ENCODE results near the gene GPR15. TPM values are rescaled to one million over a fixed set of nuclear protein-coding genes. Genes with fewer than 3 reads are reported as not detected.

GPR15 gene
- total RNA-seq, 1 experiment from 2014 or later: not detected

DNA sequence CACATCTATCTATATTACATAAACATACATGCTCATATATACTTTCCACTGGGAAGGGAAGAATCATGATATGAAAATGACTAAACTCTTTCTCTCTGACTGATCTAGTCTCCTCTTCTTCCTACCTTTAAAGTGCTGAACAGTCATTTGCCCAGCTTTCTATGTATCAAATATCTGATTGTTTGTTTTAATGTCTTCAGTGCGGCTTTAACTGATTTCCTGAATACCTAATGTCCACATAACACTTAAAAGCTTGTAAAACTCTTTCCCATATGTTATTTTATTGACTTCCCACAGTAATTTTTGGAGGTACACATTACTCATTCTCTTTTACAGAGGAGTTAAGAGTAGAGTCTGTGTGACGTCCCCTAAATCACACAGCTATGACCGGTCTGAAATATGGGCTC, 33.5 kb downstream of the GPR15 start:
- H3K27me3 ChIP-seq: no peaks in the 10 kb centered on the region
- no peak for DNase-seq
- H3K4me3 ChIP-seq: no peak overlapping the region
- H3K36me3 ChIP-seq: no peaks in the 10 kb centered on the region
- H3K9me3 ChIP-seq: no peaks in the 10 kb centered on the region

DNA sequence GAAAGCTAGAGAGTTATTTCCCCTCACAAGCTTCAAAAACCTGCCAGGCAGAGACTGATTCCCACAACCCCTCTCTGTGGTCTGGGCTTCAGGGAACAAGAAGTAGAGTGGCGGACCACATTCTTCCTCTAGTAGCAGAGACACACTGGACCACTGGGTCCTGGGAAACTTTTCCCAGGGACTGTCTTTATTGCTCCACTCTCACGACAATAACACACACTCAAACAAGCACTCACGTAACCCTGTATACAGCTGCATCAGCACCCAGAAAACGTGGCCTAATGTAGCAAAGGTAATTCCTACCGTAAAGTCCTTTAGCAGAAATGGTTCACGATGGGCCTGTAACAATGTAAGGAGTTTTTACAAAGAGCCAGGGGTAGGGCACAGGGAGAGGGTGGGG, 34.1 kb downstream of the GPR15 start:
- DNase-seq: no peak
- Histone ChIP-seq H3K27me3 (no peaks in the 10 kb centered on the region), H3K9me3 (no peaks in the 10 kb centered on the region), H3K36me3 (no peaks in the 10 kb centered on the region), H3K4me3 (no peak overlapping the region)

DNA sequence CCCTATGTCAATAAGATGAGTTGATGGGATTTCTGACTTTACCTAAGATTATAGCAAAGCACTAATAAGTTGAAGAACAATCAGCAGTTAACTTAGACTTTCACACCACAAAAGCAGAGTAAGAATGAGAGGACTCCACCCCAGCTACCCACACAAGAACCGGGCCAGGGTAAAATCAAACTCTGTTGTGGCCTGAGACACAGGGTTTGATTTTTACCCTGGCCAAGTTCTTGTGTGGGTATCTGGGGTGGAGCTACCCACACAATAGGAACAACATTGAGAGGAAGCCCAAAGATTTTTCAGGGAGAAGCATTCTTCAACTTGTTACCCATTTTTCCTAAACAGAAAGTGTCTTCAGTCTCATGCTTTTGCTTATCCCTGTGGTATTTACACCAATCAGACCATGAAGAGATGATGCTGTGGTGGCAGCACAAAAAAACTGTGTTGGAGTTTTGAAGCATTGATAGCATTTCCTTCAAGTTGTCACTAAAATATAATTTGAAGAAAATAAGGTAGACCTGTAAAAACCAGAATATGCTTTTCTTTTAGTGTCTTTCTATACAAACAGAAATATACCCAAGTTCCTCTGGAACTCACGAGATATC, 36.0 kb downstream of the GPR15 start:
- DNase-seq: no peak
- H3K4me3 ChIP-seq: no peak overlapping the region
- no peaks in the 10 kb centered on the region for H3K9me3 ChIP-seq
- no peaks in the 10 kb centered on the region for H3K36me3 ChIP-seq
- H3K27me3 ChIP-seq: no peaks in the 10 kb centered on the region

DNA sequence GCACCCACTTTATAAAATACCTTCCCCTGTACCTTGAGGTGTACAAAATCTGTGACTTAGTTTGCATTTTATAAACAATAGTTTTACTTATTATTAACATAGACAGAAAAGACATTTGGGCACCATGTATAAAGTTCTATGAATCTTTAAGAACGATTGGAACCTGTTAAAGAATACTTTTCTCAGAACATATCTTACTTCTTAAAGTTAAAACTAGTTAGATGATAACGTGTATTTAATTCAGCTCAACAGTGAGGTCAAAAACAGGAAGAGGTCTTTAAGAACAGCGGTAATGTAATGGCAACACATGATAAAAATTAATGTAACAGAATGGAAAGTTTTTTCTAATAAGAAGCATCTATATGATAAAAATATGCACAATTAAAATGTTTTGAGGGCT, 36.6 kb downstream of the GPR15 start:
- no peaks in the 10 kb centered on the region for H3K36me3 ChIP-seq
- H3K4me3 ChIP-seq: no peak overlapping the region
- H3K9me3 ChIP-seq: no peaks in the 10 kb centered on the region
- no peak for DNase-seq
- H3K27me3 ChIP-seq: no peaks in the 10 kb centered on the region

DNA sequence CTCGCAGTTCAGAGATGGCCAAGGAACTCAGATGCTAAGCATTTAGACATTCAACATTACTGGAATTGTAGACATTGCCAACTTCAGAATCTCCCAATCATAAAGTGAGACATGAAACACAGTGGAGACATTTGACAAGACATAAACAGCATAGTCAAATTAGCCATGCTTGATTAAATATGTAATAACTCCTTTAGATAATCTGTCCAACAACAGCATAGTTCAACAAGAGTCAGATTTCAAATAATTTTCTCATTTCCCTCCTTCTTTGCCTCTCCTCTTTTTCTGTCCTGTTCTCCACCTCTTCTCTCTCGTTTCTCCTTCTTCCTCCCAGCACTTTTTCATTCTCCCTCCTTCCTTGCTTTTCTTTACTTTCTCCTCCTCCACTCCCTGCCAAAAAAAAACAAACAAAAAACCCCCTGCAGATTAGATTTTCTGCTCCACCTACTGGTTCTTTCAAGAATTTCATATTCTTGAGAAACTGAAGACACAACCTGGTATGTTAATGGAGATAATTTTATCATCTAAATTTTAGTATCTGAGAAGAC, 41.5 kb downstream of the GPR15 start:
- DNase-seq: no peak
- no peak overlapping the region for H3K4me3 ChIP-seq
- no peaks in the 10 kb centered on the region for H3K27me3 ChIP-seq
- peaks cover 7% of the 10 kb centered on the region for H3K36me3 ChIP-seq
- H3K9me3 ChIP-seq: no peaks in the 10 kb centered on the region

DNA sequence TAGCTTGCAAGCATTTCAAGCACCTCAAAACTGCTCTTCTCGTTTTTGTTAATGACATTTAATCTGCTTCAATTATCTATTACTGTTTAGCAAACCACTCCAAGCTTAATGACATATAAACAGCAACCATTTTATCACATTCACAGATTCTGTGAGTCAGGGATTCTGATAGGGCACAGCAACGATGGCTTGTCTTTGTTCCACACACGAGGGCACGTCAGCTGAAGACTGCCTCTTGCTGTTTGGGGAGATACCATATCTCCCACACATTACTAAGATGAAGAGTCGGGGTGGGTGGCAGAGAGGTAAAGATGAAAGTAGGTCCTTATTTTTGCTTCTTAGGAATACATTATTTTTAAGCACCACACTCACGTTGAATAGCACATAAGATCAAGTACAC, 42.4 kb downstream of the GPR15 start:
- no peaks in the 10 kb centered on the region for H3K9me3 ChIP-seq
- peaks cover 12% of the 10 kb centered on the region for H3K36me3 ChIP-seq
- H3K4me3 ChIP-seq: no peak overlapping the region
- DNase-seq: no peak
- H3K27me3 ChIP-seq: no peaks in the 10 kb centered on the region

DNA sequence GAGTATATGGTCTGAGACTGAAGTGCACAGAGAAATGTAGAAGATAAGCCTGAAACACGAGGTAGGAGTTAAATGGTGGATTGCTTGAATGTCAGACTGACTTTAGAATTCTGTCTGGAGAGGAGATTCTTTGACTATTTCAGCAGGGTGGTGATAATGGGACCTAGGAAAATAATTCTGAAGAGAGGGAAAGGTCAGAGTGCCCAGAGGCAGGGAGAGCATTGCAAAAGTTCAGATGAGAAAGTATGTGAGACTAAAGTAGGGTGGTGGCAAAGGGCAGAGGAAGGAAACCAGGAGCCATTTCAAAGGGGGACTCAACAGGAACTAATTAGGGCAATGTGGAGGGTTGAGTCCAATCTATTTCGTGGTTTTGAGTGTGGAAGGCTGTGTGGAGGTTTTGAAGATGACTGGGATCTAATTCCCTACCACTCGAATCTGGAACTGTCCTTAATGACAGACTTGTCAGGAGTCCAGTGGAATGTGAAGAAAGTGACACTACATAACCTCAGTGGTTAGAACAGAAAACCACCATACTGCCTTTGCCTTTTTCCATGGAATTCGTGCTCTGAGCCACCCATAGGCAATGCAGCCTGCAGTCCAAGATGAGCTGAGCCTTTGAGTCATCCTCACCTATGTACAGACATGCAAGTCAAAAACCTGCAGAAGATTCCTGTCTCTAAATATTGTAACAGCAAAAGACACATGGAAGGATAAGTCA, 45.6 kb downstream of the GPR15 start:
- DNase-seq: no peak
- Histone ChIP-seq H3K27me3 (no peaks in the 10 kb centered on the region), H3K4me3 (no peak overlapping the region), H3K36me3 (peaks cover 37% of the 10 kb centered on the region), H3K9me3 (no peaks in the 10 kb centered on the region)

DNA sequence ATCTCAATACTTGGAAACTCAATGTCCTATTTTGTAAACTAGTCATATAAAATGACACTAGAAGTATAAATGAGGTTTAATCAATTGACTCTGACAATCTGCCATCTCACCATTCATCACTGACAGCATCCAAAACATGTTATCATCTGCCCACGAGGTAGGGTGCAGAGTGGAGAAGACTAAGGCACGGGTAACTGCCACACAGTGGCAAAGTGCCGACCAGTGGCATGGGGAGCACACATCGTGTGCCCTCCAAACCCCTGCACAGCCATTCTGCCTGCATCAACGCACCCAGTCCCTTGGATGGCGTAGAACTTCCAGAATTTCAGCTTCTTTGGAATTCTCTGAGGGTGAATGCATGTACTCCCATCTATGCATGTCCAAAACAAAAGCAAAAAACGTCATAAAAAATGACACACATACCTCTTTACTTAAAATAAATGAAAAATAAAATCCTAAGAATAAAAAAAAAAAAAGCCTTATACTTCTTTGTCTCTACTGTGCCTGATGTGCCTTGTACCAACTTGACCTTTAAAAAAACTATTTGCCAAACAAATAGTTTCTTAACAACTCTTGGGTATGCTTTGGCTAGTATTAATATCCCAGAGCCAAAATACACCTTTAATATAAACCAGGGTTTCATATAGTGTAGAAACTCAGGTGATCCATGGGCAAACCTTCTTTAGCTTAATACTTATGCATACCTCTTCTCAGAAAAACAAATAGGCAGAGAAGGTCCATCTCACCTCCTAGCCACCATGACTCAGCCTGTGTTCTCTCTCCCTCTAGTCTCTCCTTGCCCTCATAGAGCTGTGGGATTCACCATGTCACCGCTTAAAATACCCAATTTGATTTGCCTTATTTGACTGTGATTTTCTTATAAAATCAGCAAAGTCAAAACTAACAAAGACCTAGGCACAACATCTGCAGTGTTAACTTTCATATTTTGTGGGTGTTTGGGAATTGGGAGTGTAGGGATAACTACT, 48.9 kb downstream of the GPR15 start:
- peaks cover 51% of the 10 kb centered on the region for H3K36me3 ChIP-seq
- no peak overlapping the region for H3K4me3 ChIP-seq
- DNase-seq: no peak
- H3K9me3 ChIP-seq: no peaks in the 10 kb centered on the region
- H3K27me3 ChIP-seq: no peaks in the 10 kb centered on the region

DNA sequence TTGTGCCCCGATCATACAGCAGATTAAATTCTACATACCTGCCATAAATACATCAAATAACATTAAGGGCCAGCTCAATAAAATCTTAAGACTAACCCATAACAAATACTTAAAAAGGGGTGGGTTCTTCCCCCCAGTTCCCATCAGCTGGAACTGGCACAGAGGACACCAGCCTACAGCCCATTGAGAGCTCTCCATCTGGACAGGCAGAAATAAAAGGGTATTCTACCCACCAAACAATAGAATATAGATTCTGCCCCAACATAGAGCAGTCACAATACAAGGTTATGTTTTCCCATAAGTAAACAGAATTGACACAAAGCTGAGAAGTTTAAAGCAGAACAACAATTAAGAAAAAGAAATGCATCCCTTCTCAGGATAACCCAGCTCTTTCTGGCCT, 49.7 kb downstream of the GPR15 start:
- no peaks in the 10 kb centered on the region for H3K27me3 ChIP-seq
- H3K36me3 ChIP-seq: peaks cover 57% of the 10 kb centered on the region
- H3K9me3 ChIP-seq: no peaks in the 10 kb centered on the region
- H3K4me3 ChIP-seq: no peak overlapping the region
- DNase-seq: no peak

DNA sequence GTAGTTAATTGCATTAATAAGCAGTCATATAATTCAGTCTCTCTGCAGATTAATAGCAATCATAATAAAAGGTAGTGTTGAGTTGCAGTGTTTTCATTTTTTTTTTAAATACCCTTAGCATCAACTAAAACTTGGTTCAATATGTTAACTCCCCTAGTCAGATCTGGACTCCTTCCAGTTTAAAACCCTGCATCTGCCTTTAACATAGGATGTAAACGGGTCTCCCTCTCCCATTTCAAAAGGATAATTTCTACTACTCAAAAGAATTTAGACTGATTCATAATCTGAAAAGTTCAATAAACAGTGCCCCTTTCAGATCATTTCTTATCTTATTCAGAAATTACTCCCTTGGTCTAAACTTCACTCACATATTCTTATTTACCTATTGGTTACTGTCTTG, 50.3 kb downstream of the GPR15 start:
- DNase-seq: no peak
- Histone ChIP-seq H3K27me3 (no peaks in the 10 kb centered on the region), H3K36me3 (peaks cover 63% of the 10 kb centered on the region), H3K4me3 (no peak overlapping the region), H3K9me3 (no peaks in the 10 kb centered on the region)

DNA sequence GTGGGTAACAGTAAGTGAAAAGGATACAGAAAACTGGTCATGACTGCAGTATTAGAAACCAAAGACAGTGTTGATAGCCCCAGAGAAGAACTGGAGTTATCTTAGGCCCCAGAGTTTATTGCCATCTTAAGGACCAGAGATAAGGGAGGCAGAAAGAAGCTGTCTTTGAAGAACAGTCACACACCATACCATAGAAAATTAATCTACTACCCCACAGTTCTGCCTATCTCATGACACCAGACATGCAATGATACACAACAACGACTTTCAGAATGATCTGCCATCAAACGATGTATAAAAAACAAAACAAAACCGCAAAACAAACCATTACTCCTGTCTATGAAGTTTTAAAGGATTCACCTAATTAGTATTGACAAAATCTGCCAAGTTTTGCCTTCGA, 52.0 kb downstream of the GPR15 start:
- DNase-seq: no peak
- H3K9me3 ChIP-seq: no peaks in the 10 kb centered on the region
- H3K27me3 ChIP-seq: no peaks in the 10 kb centered on the region
- H3K36me3 ChIP-seq: peaks cover 62% of the 10 kb centered on the region
- no peak overlapping the region for H3K4me3 ChIP-seq

Other genes starting within 250 kb of the GPR15 start
- gene OR5H2, start 249.5 kb upstream of the GPR15 start, total RNA-seq (2014; rRNA removed; shearing (Covaris generic); ENCODE audit: low replicate concordance): not detected in 2 replicates
- gene OR5K4, start 178.1 kb upstream of the GPR15 start, total RNA-seq (2014; rRNA removed; shearing (Covaris generic); ENCODE audit: low replicate concordance): not detected in 2 replicates
- not detected in 2 replicates for gene OR5K3, start 141.3 kb upstream of the GPR15 start, total RNA-seq (2014; rRNA removed; shearing (Covaris generic); ENCODE audit: low replicate concordance)
- gene OR5K1, start 68.8 kb upstream of the GPR15 start, total RNA-seq (2014; rRNA removed; shearing (Covaris generic); ENCODE audit: low replicate concordance): not detected in 2 replicates
- gene OR5K2, start 34.3 kb upstream of the GPR15 start, total RNA-seq (2014; rRNA removed; shearing (Covaris generic); ENCODE audit: low replicate concordance): not detected in 2 replicates
- 53.0 and 105 TPM in 2 replicates for gene CLDND1, start 9.1 kb upstream of the GPR15 start, total RNA-seq (2014; rRNA removed; shearing (Covaris generic); ENCODE audit: low replicate concordance)
- gene CPOX, start 61.6 kb downstream of the GPR15 start, total RNA-seq (2014; rRNA removed; shearing (Covaris generic); ENCODE audit: low replicate concordance): 43.7 and 45.1 TPM in 2 replicates
- 1.4 and 2.0 TPM in 2 replicates for gene ST3GAL6, start 231.4 kb downstream of the GPR15 start, total RNA-seq (2014; rRNA removed; shearing (Covaris generic); ENCODE audit: low replicate concordance)

All from MG63 (cell line).